KG1 (cell line): ENCODE results near the gene UBE2E1.
A peak's percentile ranks its signal among the peaks of the same experiment; 100 is the strongest.
"Not testable (repeated sequence)": the region's sequence is repeated elsewhere in the genome, so short reads cannot be mapped to it uniquely, and the experiment has no call there.

Experiments
- DNase-seq: peaks from one replicate; lab custom pipeline; 2025; lab: John Stamatoyannopoulos, UW

The UBE2E1 gene

GRCh38 chr3:23917679-23918303, 112.0 kb downstream of the UBE2E1 start:
- peak; percentile 41 for DNase-seq

GRCh38 chr3:23918331-23918730, 112.6 kb downstream of the UBE2E1 start:
- not testable (repeated sequence) for DNase-seq

DNA sequence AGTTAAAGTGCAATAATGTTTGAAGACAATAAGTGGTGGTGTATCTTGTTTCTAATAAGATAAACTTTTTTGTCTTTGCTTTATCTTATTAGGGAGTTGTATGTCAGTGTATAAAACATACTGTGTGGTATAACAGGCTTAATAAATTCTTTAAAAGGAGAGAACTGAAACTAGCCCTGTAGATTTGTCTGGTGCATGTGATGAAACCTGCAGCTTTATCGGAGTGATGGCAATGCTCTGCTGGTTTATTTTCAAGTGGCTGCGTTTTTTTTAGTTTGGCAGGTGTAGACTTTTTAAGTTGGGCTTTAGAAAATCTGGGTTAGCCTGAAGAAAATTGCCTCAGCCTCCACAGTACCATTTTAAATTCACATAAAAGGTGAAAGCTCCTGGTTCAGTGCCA, 113.9 kb downstream of the UBE2E1 start:
- DNase-seq, result no peak

DNA sequence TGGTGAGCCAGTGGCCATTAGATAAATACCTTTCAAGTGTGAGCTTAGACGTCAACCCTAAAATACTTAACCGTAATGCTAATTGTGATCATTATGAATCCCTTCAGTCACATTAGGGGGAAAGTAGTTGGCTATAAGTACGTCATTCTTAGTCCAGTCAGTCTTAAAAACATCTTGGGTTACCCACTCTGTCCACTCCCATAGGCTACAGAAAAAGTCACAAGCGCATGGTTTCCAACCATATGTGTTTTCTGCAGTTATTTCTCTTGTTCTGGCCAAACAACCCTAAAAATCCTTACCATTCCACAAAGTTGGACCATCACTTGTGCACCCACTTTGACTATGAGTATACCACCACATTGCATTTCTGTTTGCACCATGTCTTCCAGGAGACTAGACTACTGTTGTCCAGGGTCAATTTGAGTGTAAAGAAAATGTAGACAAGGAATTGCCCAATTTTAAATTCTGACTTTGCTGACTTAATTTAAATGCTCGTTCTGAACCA, 114.4 kb downstream of the UBE2E1 start:
- DNase-seq, result no peak

DNA sequence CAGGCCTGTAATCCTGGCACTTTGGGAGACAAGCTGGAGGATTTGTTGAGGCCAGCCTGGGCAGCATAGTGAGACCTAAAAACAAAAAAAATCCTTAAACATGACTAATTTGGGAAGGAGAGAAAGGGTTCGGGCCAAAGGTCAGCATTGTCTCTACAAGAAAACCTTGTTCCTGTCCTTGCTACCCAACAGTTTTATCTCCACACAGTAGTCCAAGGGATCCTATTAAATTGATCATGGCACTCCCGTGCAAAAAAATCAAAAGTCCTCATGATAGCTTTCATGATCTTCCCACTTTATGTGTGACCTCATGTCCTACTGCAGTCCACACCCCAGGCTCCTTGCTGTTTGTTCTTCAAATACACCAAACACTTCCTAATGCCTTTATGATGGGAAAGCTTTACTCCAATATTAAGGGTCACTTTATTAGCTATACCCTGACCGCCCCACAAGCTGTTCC, 115.3 kb downstream of the UBE2E1 start:
- no peak for DNase-seq

- DNase-seq, result no peak
Measured at GRCh38 chr3:23923786-23924185, 118.0 kb downstream of the UBE2E1 start.

DNA sequence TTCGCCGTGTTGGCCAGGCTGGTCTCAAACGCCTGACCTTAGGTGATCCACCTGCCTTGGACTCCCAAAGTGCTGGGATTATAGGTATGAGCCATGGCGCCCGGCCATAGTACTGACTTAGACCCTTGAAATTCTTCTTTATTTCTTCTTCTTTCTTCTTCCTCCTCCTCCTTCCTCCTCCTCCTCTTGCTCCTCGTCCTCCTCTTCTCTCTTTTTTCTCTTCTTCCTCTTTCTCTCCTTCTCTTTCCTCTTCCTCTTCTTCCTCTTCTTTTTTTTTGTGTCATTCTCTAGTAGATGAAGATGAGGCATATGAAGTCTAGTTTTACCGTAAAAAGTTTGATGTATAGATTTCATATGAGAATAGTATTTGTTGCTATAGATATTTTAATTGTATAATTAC, 120.5 kb downstream of the UBE2E1 start:
- no peak for DNase-seq

GRCh38 chr3:23926736-23927135, 121.0 kb downstream of the UBE2E1 start:
- DNase-seq, result no peak

GRCh38 chr3:23928524-23928923, 122.8 kb downstream of the UBE2E1 start:
- DNase-seq, result no peak

GRCh38 chr3:23931597-23931996, 125.8 kb downstream of the UBE2E1 start:
- no peak for DNase-seq

- DNase-seq, result no peak
Measured at GRCh38 chr3:23932571-23932970, 126.8 kb downstream of the UBE2E1 start.

GRCh38 chr3:23934253-23934652, 128.5 kb downstream of the UBE2E1 start:
- no peak for DNase-seq

- DNase-seq, result no peak
Measured at GRCh38 chr3:23937296-23937695, 131.5 kb downstream of the UBE2E1 start.

- DNase-seq, result no peak
Measured at GRCh38 chr3:23938688-23939087, 132.9 kb downstream of the UBE2E1 start.

GRCh38 chr3:23940775-23941174, 135.0 kb downstream of the UBE2E1 start:
- DNase-seq, result no peak
